Psoas muscle (tissue), 8 donors: Measurements from ENCODE around the gene ROBO1. TPM values are rescaled to one million over a fixed set of nuclear protein-coding genes. Genes with fewer than 3 reads are reported as not detected.

ENCODE experiments used
- ATAC-seq, 4 donors: fragments of 200-7000 bp; cut with Tn5 transposase; one replicate each; pipeline ENCODE4 v1.9.1; 2020; ENCODE audit warnings: moderate library complexity in 3 of 4, mild to moderate bottlenecking in 2 of 4
- DNase-seq, 2 donors: peaks; one replicate each; pipeline ENCODE4 v3.0.0-alpha.2; 2020
- H3K27ac ChIP-seq: fragments of 200-600 bp; one replicate; pipeline ENCODE4 v1.8.0; 2022
- H3K27me3 ChIP-seq, 3 donors: fragments of 200-600 bp in 1 of 3; one replicate each; pipeline versions ENCODE4 v1.6.1 to v1.8.0; 2013 to 2022; ENCODE audit warnings: low read length in 2 of 3, mild to moderate bottlenecking in 2 of 3, moderate library complexity in 1 of 3; ENCODE audit not compliant: insufficient read depth in 3 of 3
- H3K36me3 ChIP-seq, 2 donors: fragments of 200-600 bp in 1 of 2; one replicate each; pipeline versions ENCODE4 v1.6.1 to v1.8.0; 2013 to 2022; ENCODE audit warnings: low read depth in 1 of 2, mild to moderate bottlenecking in 1 of 2, moderate library complexity in 1 of 2; ENCODE audit not compliant: insufficient read depth in 1 of 2
- H3K4me1 ChIP-seq: fragments of 200-600 bp; one replicate; pipeline ENCODE4 v1.8.0; 2022
- H3K4me3 ChIP-seq: fragments of 200-600 bp; one replicate; pipeline ENCODE4 v1.8.0; 2022; ENCODE audit warnings: mild to moderate bottlenecking
- H3K9me3 ChIP-seq: fragments of 200-600 bp; one replicate; pipeline ENCODE4 v1.8.0; 2022
- CTCF ChIP-seq: fragments of 200-600 bp; IDR thresholded peaks from one replicate; pipeline ENCODE4 v1.8.0; 2022; ENCODE audit warnings: antibody characterized with exemption
- WGBS, 3 donors: extraction: QIAGEN DNeasy Blood & Tissue Kit; methylation state at CpG; one replicate each; pipeline versions ENCODE4 v1.1.6 to v1.1.7; 2013; 5-methylcytosine and 5-hydroxymethylcytosine counted together
- intact Hi-C, 2 donors: fragments of 100-400 bp; cut with DNase I; formaldehyde crosslinking; loops; one replicate each; pipeline versions ENCODE4 v1.11.0 to v1.14.2; 2022
- polyA plus RNA-seq, 3 donors: library from polyadenylated mRNA; stranded (reverse); fragments of 200-250 nt; gene quantifications; one replicate each; pipeline ENCODE4 v1.2.3, GENCODE V29; 2013
- total RNA-seq, 4 donors: library from RNA; stranded (reverse); fragmentation: NEBNext Ultra II Directional in 2 of 4; extraction: Animal tissue kit (Norgen Biotek cat#: 25700) in 2 of 4; gene quantifications; one replicate each; pipeline versions ENCODE4 v1.2.1 to v1.2.4, GENCODE V29; 2021 to 2023
- donor health status: healthy with polysubstance abuse.
- donor health status: DM: no; HTN: no; CAD: no; lungs with moderate emphysema.
- donor health status: Bipolar disorder and iron deficiency.
- donor health status: healthy.
- donor health status: DM: yes; HTN: yes; CAD: no.
- donor health status: DM: no; HTN: no; CAD: no.
- donor health status: DM: no; HTN: no; CAD: no.
- donor health status: DM: yes; HTN: yes; CAD: no.

The ROBO1 gene
- total and polyA plus RNA-seq, 7 donors, result 0.52 to 14.0 (median 4.9) TPM

GRCh38 chr3:79039192-79039591 lies 728.6 kb downstream of the ROBO1 start:
- ATAC-seq (no peak), DNase-seq (no peak)
- Histone ChIP-seq H3K27me3 (no peaks in the 10 kb centered on the region), H3K27ac (no peak overlapping the region), H3K4me1 (no peaks in the 10 kb centered on the region), H3K9me3 (no peaks in the 10 kb centered on the region), H3K36me3 (no peaks in the 10 kb centered on the region), H3K4me3 (no peak overlapping the region)
- no peak for TF ChIP-seq CTCF
- WGBS, 3 donors, result 79 to 86% (median 83%) methylated on average over 6 of the region's 6 CpGs
- intact Hi-C loops, result no loop called here

- H3K4me1 ChIP-seq, result no peaks in the 10 kb centered on the region
- TF ChIP-seq CTCF, result no peak
- H3K9me3 ChIP-seq, result no peaks in the 10 kb centered on the region
- no peaks in the 10 kb centered on the region for H3K36me3 ChIP-seq
- H3K27me3 ChIP-seq, result no peaks in the 10 kb centered on the region
- no peak for DNase-seq
- 85 to 89% (median 88%) methylated on average over 1 of the region's 1 CpG for WGBS, 3 donors
- intact Hi-C loops, result no loop called here
- no peak for ATAC-seq
- H3K27ac ChIP-seq, result no peak overlapping the region
- no peak overlapping the region for H3K4me3 ChIP-seq
Measured at GRCh38 chr3:79038636-79039035, 729.2 kb downstream of the ROBO1 start.

GRCh38 chr3:79038057-79038456 lies 729.7 kb downstream of the ROBO1 start:
- Histone ChIP-seq H3K9me3 (no peaks in the 10 kb centered on the region), H3K27ac (no peak overlapping the region), H3K4me1 (no peaks in the 10 kb centered on the region), H3K36me3 (no peaks in the 10 kb centered on the region), H3K27me3 (no peaks in the 10 kb centered on the region), H3K4me3 (no peak overlapping the region)
- 64 to 66% (median 65%) methylated on average over 2 of the region's 2 CpGs for WGBS, 3 donors
- intact Hi-C loops, result no loop called here
- no peak for DNase-seq
- no peak for TF ChIP-seq CTCF
- no peak for ATAC-seq

- no peaks in the 10 kb centered on the region for H3K27me3 ChIP-seq
- H3K4me3 ChIP-seq, result no peak overlapping the region
- H3K9me3 ChIP-seq, result no peaks in the 10 kb centered on the region
- H3K4me1 ChIP-seq, result no peaks in the 10 kb centered on the region
- intact Hi-C loops, result loop anchor here in 1 of 2 donors (2.0 kb wide), 1 partner anchor 372 kb away; no protein-coding TSS in a partner anchor
- no peaks in the 10 kb centered on the region for H3K36me3 ChIP-seq
- ATAC-seq (peak in 3 of 4 donors; percentile 30 to 82 (median 60)), DNase-seq (no peak)
- no peak overlapping the region for H3K27ac ChIP-seq
- TF ChIP-seq CTCF, result peak; percentile 73
Measured at GRCh38 chr3:79032686-79033318, 735.0 kb downstream of the ROBO1 start.

- H3K27ac ChIP-seq, result no peak overlapping the region
- ATAC-seq (no peak), DNase-seq (no peak)
- no peaks in the 10 kb centered on the region for H3K36me3 ChIP-seq
- intact Hi-C loops, result loop anchor here in 1 of 2 donors (2.0 kb wide), 1 partner anchor 371 kb away; no protein-coding TSS in a partner anchor
- H3K9me3 ChIP-seq, result no peaks in the 10 kb centered on the region
- no peak overlapping the region for H3K4me3 ChIP-seq
- no peaks in the 10 kb centered on the region for H3K4me1 ChIP-seq
- TF ChIP-seq CTCF, result no peak
- no peaks in the 10 kb centered on the region for H3K27me3 ChIP-seq
Measured at GRCh38 chr3:79030157-79030556, 737.6 kb downstream of the ROBO1 start.
